Sigmoid colon (tissue), 7 donors: ENCODE results near the gene VASH2. TPM values are rescaled to one million over a fixed set of nuclear protein-coding genes. Genes with fewer than 3 reads are reported as not detected.
A peak's percentile ranks its signal among the peaks of the same experiment; 100 is the strongest.
"Not testable (repeated sequence)": the region's sequence is repeated elsewhere in the genome, so short reads cannot be mapped to it uniquely, and the experiment has no call there.

Experiments
- DNase-seq: peaks from one replicate; pipeline ENCODE4 v3.0.0-alpha.2; 2019
- H3K27ac ChIP-seq, 4 donors: fragments of 200-600 bp; sonication (generic); one replicate each; pipeline ENCODE4 v1.5.1; 2016 to 2019; ENCODE audit warnings: mild to moderate bottlenecking in 1 of 4
- H3K27me3 ChIP-seq, 3 donors: fragments of 200-600 bp; sonication (generic); one replicate each; pipeline ENCODE4 v1.5.1; 2019; ENCODE audit warnings: mild to moderate bottlenecking in 1 of 3
- H3K36me3 ChIP-seq, 4 donors: fragments of 200-600 bp; sonication (generic); one replicate each; pipeline ENCODE4 v1.5.1; 2016 to 2019
- H3K4me1 ChIP-seq, 4 donors: fragments of 200-600 bp; sonication (generic); one replicate each; pipeline ENCODE4 v1.5.1; 2017 to 2019
- H3K4me3 ChIP-seq, 4 donors: fragments of 200-600 bp; sonication (generic); one replicate each; pipeline ENCODE4 v1.5.1; 2017 to 2019; ENCODE audit warnings: mild to moderate bottlenecking in 2 of 4, moderate library complexity in 1 of 4
- H3K9me3 ChIP-seq, 4 donors: fragments of 200-600 bp in 3 of 4; sonication (generic) in 3 of 4; one replicate each; pipeline versions ENCODE4 v1.5.1 to v1.6.1; 2013 to 2019
- EP300 ChIP-seq, 4 donors: sonication (generic); formaldehyde crosslinking; IDR thresholded peaks; one replicate each; pipeline ENCODE4 v1.6.1; 2017; ENCODE audit warnings: antibody characterized with exemption in 4 of 4
- POLR2A ChIP-seq, 2 donors: fragments of 450-650 bp; IDR thresholded peaks; one replicate each; pipeline ENCODE4 v1.6.1; 2016; ENCODE audit warnings: antibody characterized with exemption in 2 of 2, mild to moderate bottlenecking in 2 of 2, moderate library complexity in 2 of 2
- POLR2AphosphoS5 ChIP-seq, 4 donors: sonication (generic); formaldehyde crosslinking; IDR thresholded peaks; one replicate each; pipeline ENCODE4 v1.6.1; 2017; ENCODE audit warnings: antibody characterized with exemption in 4 of 4
- WGBS, 2 donors: extraction: QIAGEN DNeasy Blood & Tissue Kit; methylation state at CpG; one replicate each; pipeline ENCODE4 v1.1.7; 2013; 5-methylcytosine and 5-hydroxymethylcytosine counted together
- intact Hi-C: fragments of 100-400 bp; cut with DNase I; formaldehyde crosslinking; loops from one replicate; pipeline ENCODE4 v1.15.1; 2023
- polyA plus RNA-seq, 3 donors: library from polyadenylated mRNA; stranded (reverse); fragments of 200-250 nt; gene quantifications; one replicate each; pipeline ENCODE4 v1.2.3, GENCODE V29; 2013
- total RNA-seq, 4 donors: library from RNA; depleted of rRNA; stranded (reverse); fragments of >200 nt; gene quantifications; one replicate each; pipeline ENCODE4 v1.1.0, GENCODE V29; 2016
- TF ChIP-seq, protein P1 (sequence below), 4 experiments: fragments of 450-650 bp in 3 of 4; fragments of 200-600 bp in 1 of 4; IDR thresholded peaks; one replicate each; pipeline ENCODE4 v1.5.1; 2016 to 2019; ENCODE audit warnings: antibody characterized with exemption in 4 of 4, mild to moderate bottlenecking in 3 of 4, moderate library complexity in 2 of 4
- donor health status: healthy with polysubstance abuse.
- donor health status: Bipolar disorder and iron deficiency.
- donor health status: healthy.

Gene VASH2
- 1 to 10 TPM in 2 of 4 donors, under 1 TPM in 2; 0.16 to 2.1 (median 0.83) TPM for total RNA-seq
- polyA plus RNA-seq = under 1 TPM; under 0.01 to 0.86 (median 0.23) TPM

DNA sequence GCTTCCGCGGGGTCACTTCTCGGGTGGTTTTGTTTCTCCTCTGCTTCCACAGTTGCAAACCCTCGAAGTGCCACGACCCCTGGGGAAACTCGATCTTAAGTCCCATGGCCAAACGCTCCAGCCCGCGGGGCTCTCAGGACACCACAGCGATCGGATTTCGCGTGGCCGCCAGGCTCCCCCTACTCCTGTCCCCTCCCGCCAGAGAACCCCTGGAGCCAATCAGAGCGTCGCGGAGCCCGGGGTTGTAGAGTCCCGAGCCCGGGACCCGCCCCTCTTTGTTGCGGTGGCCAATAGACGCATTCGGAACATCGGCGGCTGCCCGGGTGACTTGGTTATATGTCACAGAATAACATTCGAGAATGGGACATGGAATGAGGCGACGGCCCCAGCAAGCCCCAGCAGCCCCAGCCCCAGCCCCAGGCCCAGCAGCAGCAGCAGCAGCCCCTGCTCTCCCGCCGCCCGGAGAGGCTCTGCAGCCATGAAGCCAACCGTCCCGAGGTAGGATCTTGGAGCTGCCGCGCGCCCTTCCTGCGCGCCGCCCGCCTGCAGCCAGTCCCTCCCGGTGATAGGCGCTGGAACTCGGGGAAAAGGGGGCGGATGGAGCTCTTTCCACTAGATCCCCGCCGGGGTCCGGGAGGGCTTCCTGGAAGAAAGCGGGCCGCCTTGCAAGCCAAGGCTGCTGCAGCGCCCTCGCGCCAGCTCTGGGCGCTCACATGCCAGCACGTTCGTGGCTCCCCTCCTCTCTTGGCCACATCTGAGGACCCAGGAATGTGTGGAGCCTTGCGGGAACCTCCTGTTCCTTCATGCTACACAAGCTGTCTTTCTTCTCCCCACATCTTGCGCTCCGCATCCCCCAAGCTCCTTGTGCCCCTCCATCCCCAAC, at the start of gene VASH2:
TSS of gene VASH2 (plus strand) at position 299 of the 883 bp plus-strand sequence. CDS start 1,002 bp downstream, outside the sequence.
- 1% methylated on average over 61 of the region's 61 CpGs for WGBS, 2 donors
- no peaks in the 10 kb centered on the region for H3K36me3 ChIP-seq
- peak within 1 kb of the TSS in 3 of 4 donors; percentile 20 to 51 (median 45) for H3K27ac ChIP-seq
- TF ChIP-seq POLR2AphosphoS5 (IDR thresholded peaks at IDR 0.05) = peak in 1 of 4 donors; percentile 33
- TF ChIP-seq EP300 (IDR thresholded peaks at IDR 0.05) = no peak
- TF ChIP-seq POLR2A (IDR thresholded peaks at IDR 0.05) = no peak
- peak within 1 kb of the TSS; percentile 28 to 59 (median 48) for H3K4me3 ChIP-seq
- H3K4me1 ChIP-seq = peaks cover 0 to 23% (median 19%) of the 10 kb centered on the region in 4 donors
- peak; percentile 92 for DNase-seq
- H3K9me3 ChIP-seq = no peaks in the 10 kb centered on the region
- H3K27me3 ChIP-seq = peaks cover 0 to 28% (median 12%) of the 10 kb centered on the region in 3 donors
- intact Hi-C loops = no loop called here

DNA sequence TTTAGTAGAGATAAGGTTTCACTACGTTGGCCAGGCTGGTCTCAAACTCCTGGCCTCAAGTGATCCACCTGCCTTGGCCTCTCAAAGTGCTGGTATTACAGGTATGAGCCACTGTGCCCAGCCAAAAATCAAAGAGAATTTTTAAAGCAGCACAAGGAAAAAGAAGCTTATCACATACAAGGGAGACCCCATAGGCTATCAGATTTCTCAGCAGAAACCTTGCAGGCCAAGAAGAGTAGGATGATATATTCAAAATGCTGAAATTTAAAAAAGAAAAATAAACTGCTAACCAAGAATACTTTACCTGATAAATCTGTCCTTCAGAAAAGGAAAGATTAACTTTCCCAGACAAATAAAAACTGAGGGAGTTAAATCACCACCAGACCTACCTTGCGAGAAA, 49.1 kb upstream of the VASH2 start:
- intact Hi-C loops = no loop called here
- WGBS, 2 donors = 73 to 98% methylated on average over 2 of the region's 2 CpGs
- no peaks in the 10 kb centered on the region for H3K27me3 ChIP-seq
- H3K27ac ChIP-seq = no peak overlapping the region
- H3K9me3 ChIP-seq = peaks cover 2 to 14% (median 6%) of the 10 kb centered on the region in 4 donors
- no peak for DNase-seq
- H3K4me1 ChIP-seq = no peaks in the 10 kb centered on the region
- H3K4me3 ChIP-seq = no peak overlapping the region
- peaks cover 2 to 39% (median 4%) of the 10 kb centered on the region in 4 donors for H3K36me3 ChIP-seq
- TF ChIP-seq POLR2AphosphoS5 (IDR thresholded peaks at IDR 0.05) (no peak), POLR2A (IDR thresholded peaks at IDR 0.05) (no peak), EP300 (IDR thresholded peaks at IDR 0.05) (no peak)
- TF ChIP-seq, protein P1, sequence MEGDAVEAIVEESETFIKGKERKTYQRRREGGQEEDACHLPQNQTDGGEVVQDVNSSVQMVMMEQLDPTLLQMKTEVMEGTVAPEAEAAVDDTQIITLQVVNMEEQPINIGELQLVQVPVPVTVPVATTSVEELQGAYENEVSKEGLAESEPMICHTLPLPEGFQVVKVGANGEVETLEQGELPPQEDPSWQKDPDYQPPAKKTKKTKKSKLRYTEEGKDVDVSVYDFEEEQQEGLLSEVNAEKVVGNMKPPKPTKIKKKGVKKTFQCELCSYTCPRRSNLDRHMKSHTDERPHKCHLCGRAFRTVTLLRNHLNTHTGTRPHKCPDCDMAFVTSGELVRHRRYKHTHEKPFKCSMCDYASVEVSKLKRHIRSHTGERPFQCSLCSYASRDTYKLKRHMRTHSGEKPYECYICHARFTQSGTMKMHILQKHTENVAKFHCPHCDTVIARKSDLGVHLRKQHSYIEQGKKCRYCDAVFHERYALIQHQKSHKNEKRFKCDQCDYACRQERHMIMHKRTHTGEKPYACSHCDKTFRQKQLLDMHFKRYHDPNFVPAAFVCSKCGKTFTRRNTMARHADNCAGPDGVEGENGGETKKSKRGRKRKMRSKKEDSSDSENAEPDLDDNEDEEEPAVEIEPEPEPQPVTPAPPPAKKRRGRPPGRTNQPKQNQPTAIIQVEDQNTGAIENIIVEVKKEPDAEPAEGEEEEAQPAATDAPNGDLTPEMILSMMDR (IDR thresholded peaks at IDR 0.05) = no peak

DNA sequence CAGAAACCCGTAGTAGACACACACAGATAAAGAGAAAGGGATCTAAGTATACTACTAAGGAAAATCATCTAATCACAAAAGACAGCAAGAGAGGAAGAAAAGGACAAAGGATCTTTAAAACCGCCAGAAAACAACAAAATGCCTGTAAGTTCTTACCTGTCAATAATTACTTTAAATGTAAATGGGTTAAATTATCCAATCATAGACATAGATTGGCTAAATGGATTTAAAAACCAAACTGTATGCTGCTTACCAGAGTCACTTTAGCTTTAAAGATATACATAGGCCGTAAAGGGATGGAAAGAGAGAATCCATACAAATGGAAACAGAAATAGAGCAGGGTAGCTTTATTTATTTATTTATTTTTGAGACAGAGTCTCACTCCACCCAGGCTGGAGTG, 48.3 kb upstream of the VASH2 start:
- TF ChIP-seq EP300 (IDR thresholded peaks at IDR 0.05) = no peak
- TF ChIP-seq POLR2AphosphoS5 (IDR thresholded peaks at IDR 0.05) = no peak
- no peak for TF ChIP-seq POLR2A (IDR thresholded peaks at IDR 0.05)
- TF ChIP-seq, protein P1 (IDR thresholded peaks at IDR 0.05) = no peak
- H3K9me3 ChIP-seq = peaks cover 2 to 14% (median 6%) of the 10 kb centered on the region in 4 donors
- no peaks in the 10 kb centered on the region for H3K27me3 ChIP-seq
- no peaks in the 10 kb centered on the region for H3K4me1 ChIP-seq
- 77 to 97% methylated on average over 3 of the region's 3 CpGs for WGBS, 2 donors
- H3K4me3 ChIP-seq = no peak overlapping the region
- intact Hi-C loops = no loop called here
- no peak overlapping the region for H3K27ac ChIP-seq
- H3K36me3 ChIP-seq = peaks cover 0 to 31% (median 4%) of the 10 kb centered on the region in 4 donors
- DNase-seq = no peak

DNA sequence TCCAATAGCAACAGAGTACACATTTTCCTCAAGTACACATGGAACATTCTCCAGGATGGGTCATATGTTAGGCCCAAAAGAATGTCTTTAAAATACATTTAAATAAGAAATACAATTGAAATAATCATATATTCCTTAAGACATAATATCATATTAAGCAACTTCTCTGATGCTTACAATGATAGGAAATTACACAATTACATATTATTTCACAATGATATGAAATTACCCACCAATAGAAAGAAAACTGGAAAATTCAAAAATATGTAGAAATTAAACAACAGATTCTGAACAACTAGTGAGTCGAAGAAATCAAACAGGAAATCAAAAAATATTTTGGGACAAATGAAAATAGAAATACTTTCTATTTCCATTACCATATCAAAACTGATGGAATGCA, 46.7 kb upstream of the VASH2 start:
- Histone ChIP-seq H3K27ac (no peak overlapping the region), H3K4me3 (no peak overlapping the region), H3K9me3 (peaks cover 2 to 14% (median 6%) of the 10 kb centered on the region in 4 donors), H3K4me1 (no peaks in the 10 kb centered on the region), H3K36me3 (peaks cover 0 to 19% (median 2%) of the 10 kb centered on the region in 4 donors), H3K27me3 (no peaks in the 10 kb centered on the region)
- TF ChIP-seq POLR2AphosphoS5 (IDR thresholded peaks at IDR 0.05) = no peak
- no peak for TF ChIP-seq EP300 (IDR thresholded peaks at IDR 0.05)
- TF ChIP-seq, protein P1 (IDR thresholded peaks at IDR 0.05) = no peak
- TF ChIP-seq POLR2A (IDR thresholded peaks at IDR 0.05) = no peak
- no peak for DNase-seq
- intact Hi-C loops = no loop called here
- WGBS, 2 donors = 89 to 99% methylated on average over 1 of the region's 1 CpG

DNA sequence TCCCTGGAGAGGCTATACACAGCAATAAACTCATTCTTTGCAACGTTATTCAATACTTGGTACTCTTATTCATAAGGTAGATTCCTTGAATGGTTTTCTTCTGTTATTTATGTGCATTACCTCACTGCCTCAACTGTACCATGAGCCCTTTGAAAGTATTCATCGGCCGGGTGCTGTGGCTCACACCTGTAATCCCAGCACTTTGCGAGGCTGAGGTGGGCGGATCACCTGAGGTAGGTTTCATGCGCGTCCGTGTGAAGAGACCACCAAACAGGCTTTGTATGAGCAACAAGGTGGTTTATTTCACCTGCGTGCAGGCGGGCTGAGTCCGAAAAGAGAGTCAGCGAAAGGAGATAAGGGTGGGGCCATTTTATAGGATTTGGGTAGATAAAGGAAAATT, 42.3 kb upstream of the VASH2 start:
- intact Hi-C loops, H3K4me3 ChIP-seq, DNase-seq, H3K27me3 ChIP-seq, H3K36me3 ChIP-seq, H3K4me1 ChIP-seq, H3K27ac ChIP-seq, H3K9me3 ChIP-seq: not testable (repeated sequence)
- WGBS, 2 donors = 82 to 84% methylated on average over 12 of the region's 12 CpGs
